ENCODE data around the gene MAST1.
"Not testable (repeated sequence)": the region's sequence is repeated elsewhere in the genome, so short reads cannot be mapped to it uniquely, and the experiment has no call there.

MAST1 gene

GRCh38 chr19:12804051-12804450 lies 34.3 kb upstream of the MAST1 start:
- Histone ChIP-seq H3K36me3 (ENCODE audit: insufficient read depth, low read length) (peaks cover 20% of the 10 kb centered on the region; the same call in 1 of the 2 replicates), H3K9me2 (ENCODE audit: low read depth, low read length) (no peaks in the 10 kb centered on the region), H4K20me1 (ENCODE audit: insufficient read depth, low read length) (no peaks in the 10 kb centered on the region), H2AFZ (ENCODE audit: low read length) (no peak overlapping the region), H3K9ac (ENCODE audit: low read length) (no peak overlapping the region), H3K4me1 (ENCODE audit: insufficient read depth, low read length, severe bottlenecking) (peaks cover 34% of the 10 kb centered on the region), H3K4me3 (ENCODE audit: low read depth, low read length, poor library complexity, severe bottlenecking) (no peak overlapping the region), H3F3A (ENCODE audit: insufficient read depth, low read length) (no peaks in the 10 kb centered on the region), H3K27me3 (ENCODE audit: insufficient read depth, low read length) (no peaks in the 10 kb centered on the region), H3K4me2 (ENCODE audit: low read length) (no peak overlapping the region), H3K9me3 (ENCODE audit: low read length) (no peaks in the 10 kb centered on the region), H3K27ac (ENCODE audit: low read depth, low read length, poor library complexity, severe bottlenecking) (no peak overlapping the region), H3K79me2 (ENCODE audit: insufficient read depth, low read length) (no peaks in the 10 kb centered on the region)
- no peak for TF ChIP-seq CTCF (IDR thresholded peaks at IDR 0.05; ENCODE audit: low read length)
- TF ChIP-seq EZH2 (IDR thresholded peaks at IDR 0.05; ENCODE audit: borderline replicate concordance, low read length): no peak

- peaks cover 21% of the 10 kb centered on the region for H3K4me1 ChIP-seq (ENCODE audit: insufficient read depth, low read length, severe bottlenecking)
- H3K27me3 ChIP-seq (ENCODE audit: insufficient read depth, low read length): no peaks in the 10 kb centered on the region
- peak within 1 kb of the TSS; percentile 37 for H3K27ac ChIP-seq (ENCODE audit: low read depth, low read length, poor library complexity, severe bottlenecking)
- TF ChIP-seq CTCF (IDR thresholded peaks at IDR 0.05; ENCODE audit: low read length): no peak
- TF ChIP-seq EZH2 (IDR thresholded peaks at IDR 0.05; ENCODE audit: borderline replicate concordance, low read length): no peak
- H3K9ac ChIP-seq (ENCODE audit: low read length): peak within 1 kb of the TSS; percentile 79
- H3K9me3 ChIP-seq (ENCODE audit: low read length): no peaks in the 10 kb centered on the region
- peak within 1 kb of the TSS; percentile 69 for H3K4me3 ChIP-seq (ENCODE audit: low read depth, low read length, poor library complexity, severe bottlenecking)
- H3K9me2 ChIP-seq (ENCODE audit: low read depth, low read length): no peaks in the 10 kb centered on the region
- no peaks in the 10 kb centered on the region for H4K20me1 ChIP-seq (ENCODE audit: insufficient read depth, low read length)
- peaks cover 22% of the 10 kb centered on the region for H3K36me3 ChIP-seq (ENCODE audit: insufficient read depth, low read length)
- H3K79me2 ChIP-seq (ENCODE audit: insufficient read depth, low read length): no peaks in the 10 kb centered on the region
- peak within 1 kb of the TSS; percentile 36; the same call in 1 of the 2 replicates for H2AFZ ChIP-seq (ENCODE audit: low read length)
- peak within 1 kb of the TSS; percentile 74 for H3K4me2 ChIP-seq (ENCODE audit: low read length)
- no peaks in the 10 kb centered on the region for H3F3A ChIP-seq (ENCODE audit: insufficient read depth, low read length)
These were observed 31.9 kb upstream of the MAST1 start, which contains the start of gene RNASEH2A for GRCh38 chr19:12806242-12807081. Gene RNASEH2A (plus strand): TSS chr19:12806584. CDS start chr19:12806674, 90 bp downstream.

- H3F3A ChIP-seq (ENCODE audit: insufficient read depth, low read length): no peaks in the 10 kb centered on the region
- H3K9me2 ChIP-seq (ENCODE audit: low read depth, low read length): no peaks in the 10 kb centered on the region
- TF ChIP-seq EZH2 (IDR thresholded peaks at IDR 0.05; ENCODE audit: borderline replicate concordance, low read length) (no peak), CTCF (IDR thresholded peaks at IDR 0.05; ENCODE audit: low read length) (no peak)
- peaks cover 24% of the 10 kb centered on the region for H3K36me3 ChIP-seq (ENCODE audit: insufficient read depth, low read length)
- H3K79me2 ChIP-seq (ENCODE audit: insufficient read depth, low read length): no peaks in the 10 kb centered on the region
- H3K27me3 ChIP-seq (ENCODE audit: insufficient read depth, low read length): no peaks in the 10 kb centered on the region
- H2AFZ ChIP-seq (ENCODE audit: low read length): no peak overlapping the region
- H3K9ac ChIP-seq (ENCODE audit: low read length): no peak overlapping the region
- H3K9me3 ChIP-seq (ENCODE audit: low read length): no peaks in the 10 kb centered on the region
- no peak overlapping the region for H3K4me3 ChIP-seq (ENCODE audit: low read depth, low read length, poor library complexity, severe bottlenecking)
- H4K20me1 ChIP-seq (ENCODE audit: insufficient read depth, low read length): no peaks in the 10 kb centered on the region
- H3K4me1 ChIP-seq (ENCODE audit: insufficient read depth, low read length, severe bottlenecking): no peaks in the 10 kb centered on the region
- H3K27ac ChIP-seq (ENCODE audit: low read depth, low read length, poor library complexity, severe bottlenecking): no peak overlapping the region
- no peak overlapping the region for H3K4me2 ChIP-seq (ENCODE audit: low read length)
These were observed 23.2 kb upstream of the MAST1 start for GRCh38 chr19:12815088-12815487.

GRCh38 chr19:12817188-12817587 lies 21.1 kb upstream of the MAST1 start:
- H3K4me1 ChIP-seq (ENCODE audit: insufficient read depth, low read length, severe bottlenecking); H3K27ac ChIP-seq (ENCODE audit: low read depth, low read length, poor library complexity, severe bottlenecking); H3K27me3 ChIP-seq (ENCODE audit: insufficient read depth, low read length); H4K20me1 ChIP-seq (ENCODE audit: insufficient read depth, low read length); H3K9ac ChIP-seq (ENCODE audit: low read length); H3K4me2 ChIP-seq (ENCODE audit: low read length); H3K79me2 ChIP-seq (ENCODE audit: insufficient read depth, low read length); H3F3A ChIP-seq (ENCODE audit: insufficient read depth, low read length); H3K9me2 ChIP-seq (ENCODE audit: low read depth, low read length); H3K4me3 ChIP-seq (ENCODE audit: low read depth, low read length, poor library complexity, severe bottlenecking); H2AFZ ChIP-seq (ENCODE audit: low read length); H3K9me3 ChIP-seq (ENCODE audit: low read length): not testable (repeated sequence)
- peaks cover 13% of the 10 kb centered on the region for H3K36me3 ChIP-seq (ENCODE audit: insufficient read depth, low read length)

GRCh38 chr19:12817810-12818209 lies 20.5 kb upstream of the MAST1 start:
- H4K20me1 ChIP-seq (ENCODE audit: insufficient read depth, low read length); H3K9me3 ChIP-seq (ENCODE audit: low read length); H3K9ac ChIP-seq (ENCODE audit: low read length); H3K27me3 ChIP-seq (ENCODE audit: insufficient read depth, low read length); H3K9me2 ChIP-seq (ENCODE audit: low read depth, low read length); H3K4me3 ChIP-seq (ENCODE audit: low read depth, low read length, poor library complexity, severe bottlenecking); H3K27ac ChIP-seq (ENCODE audit: low read depth, low read length, poor library complexity, severe bottlenecking); H2AFZ ChIP-seq (ENCODE audit: low read length); H3K4me2 ChIP-seq (ENCODE audit: low read length); H3F3A ChIP-seq (ENCODE audit: insufficient read depth, low read length); H3K79me2 ChIP-seq (ENCODE audit: insufficient read depth, low read length); H3K4me1 ChIP-seq (ENCODE audit: insufficient read depth, low read length, severe bottlenecking): not testable (repeated sequence)
- peaks cover 13% of the 10 kb centered on the region for H3K36me3 ChIP-seq (ENCODE audit: insufficient read depth, low read length)

All from OCI-LY1 (cell line).